ENCODE measurements around the gene RAP1GAP2.
"Not testable (repeated sequence)": the region's sequence is repeated elsewhere in the genome, so short reads cannot be mapped to it uniquely, and the experiment has no call there.

- TF ChIP-seq POLR2A, CTCF (IDR thresholded peaks at IDR 0.05): not testable (repeated sequence)
These were observed 267.3 kb downstream of the RAP1GAP2 start, which contains the start of gene OR1D5 for GRCh38 chr17:3063507-3063906.
